AG08396 (cell line): ENCODE data around the gene IRX2.

ENCODE experiments used
- DNase-seq: peaks from one replicate; pipeline ENCODE4 v3.0.0; 2012; ENCODE audit warnings: low spot score, mixed read lengths

IRX2 gene

GRCh38 chr5:2741956-2742355, 9.5 kb downstream of the IRX2 start:
- no peak for DNase-seq

- no peak for DNase-seq
Measured at GRCh38 chr5:2740876-2741555, 10.5 kb downstream of the IRX2 start.

GRCh38 chr5:2740051-2740875, 11.2 kb downstream of the IRX2 start:
- DNase-seq: no peak

- no peak for DNase-seq
Measured at GRCh38 chr5:2739360-2740050, 12.0 kb downstream of the IRX2 start.

- no peak for DNase-seq
Measured at GRCh38 chr5:2738700-2739359, 12.6 kb downstream of the IRX2 start.

GRCh38 chr5:2738156-2738699, 13.2 kb downstream of the IRX2 start:
- no peak for DNase-seq

GRCh38 chr5:2737273-2738155, 14.0 kb downstream of the IRX2 start:
- no peak for DNase-seq

GRCh38 chr5:2736872-2737271, 14.6 kb downstream of the IRX2 start:
- no peak for DNase-seq

- DNase-seq: no peak
Measured at GRCh38 chr5:2735996-2736395, 15.5 kb downstream of the IRX2 start.

GRCh38 chr5:2732850-2733249, 18.6 kb downstream of the IRX2 start:
- no peak for DNase-seq

- no peak for DNase-seq
Measured at GRCh38 chr5:2732004-2732403, 19.5 kb downstream of the IRX2 start.

- no peak for DNase-seq
Measured at GRCh38 chr5:2729189-2729588, 22.3 kb downstream of the IRX2 start.

- no peak for DNase-seq
Measured at GRCh38 chr5:2727550-2727949, 23.9 kb downstream of the IRX2 start.

- DNase-seq: no peak
Measured at GRCh38 chr5:2725980-2726765, 25.3 kb downstream of the IRX2 start.

GRCh38 chr5:2724831-2725230, 26.6 kb downstream of the IRX2 start:
- no peak for DNase-seq

GRCh38 chr5:2724031-2724581, 27.4 kb downstream of the IRX2 start:
- no peak for DNase-seq

- no peak for DNase-seq
Measured at GRCh38 chr5:2722901-2723300, 28.6 kb downstream of the IRX2 start.

- DNase-seq: no peak
Measured at GRCh38 chr5:2721385-2722138, 29.9 kb downstream of the IRX2 start.

- DNase-seq: no peak
Measured at GRCh38 chr5:2719332-2719731, 32.1 kb downstream of the IRX2 start.
